ENCODE data around the gene SCGB1D2. TPM values are rescaled to one million over a fixed set of nuclear protein-coding genes. Genes with fewer than 3 reads are reported as not detected.

SCGB1D2 gene
- total RNA-seq, 1 donor from 2014 or later, result not detected

GRCh38 chr11:62237499-62237898 lies 4.5 kb upstream of the SCGB1D2 start:
- Mint-ChIP-seq H3K27ac (ENCODE audit: unreplicated experiment) (no peak overlapping the region), H3K9me3 (ENCODE audit: unreplicated experiment) (no peaks in the 10 kb centered on the region), H3K4me1 (ENCODE audit: unreplicated experiment) (no peaks in the 10 kb centered on the region), H3K4me3 (ENCODE audit: unreplicated experiment) (no peak overlapping the region), H3K27me3 (ENCODE audit: unreplicated experiment) (peaks cover 30% of the 10 kb centered on the region), H3K36me3 (ENCODE audit: unreplicated experiment) (no peaks in the 10 kb centered on the region)
- TF ChIP-seq CTCF (IDR thresholded peaks at IDR 0.05), result no peak
- DNase-seq (ENCODE audit: extremely low spot score, unreplicated experiment), result no peak

GRCh38 chr11:62238151-62238550 lies 3.9 kb upstream of the SCGB1D2 start:
- no peaks in the 10 kb centered on the region for H3K9me3 Mint-ChIP-seq (ENCODE audit: unreplicated experiment)
- no peak overlapping the region for H3K4me3 Mint-ChIP-seq (ENCODE audit: unreplicated experiment)
- H3K4me1 Mint-ChIP-seq (ENCODE audit: unreplicated experiment), result no peaks in the 10 kb centered on the region
- DNase-seq (ENCODE audit: extremely low spot score, unreplicated experiment), result no peak
- peaks cover 26% of the 10 kb centered on the region for H3K27me3 Mint-ChIP-seq (ENCODE audit: unreplicated experiment)
- H3K36me3 Mint-ChIP-seq (ENCODE audit: unreplicated experiment), result no peaks in the 10 kb centered on the region
- H3K27ac Mint-ChIP-seq (ENCODE audit: unreplicated experiment), result no peak overlapping the region
- TF ChIP-seq CTCF (IDR thresholded peaks at IDR 0.05), result no peak

- no peaks in the 10 kb centered on the region for H3K9me3 Mint-ChIP-seq (ENCODE audit: unreplicated experiment)
- DNase-seq (ENCODE audit: extremely low spot score, unreplicated experiment), result no peak
- H3K4me1 Mint-ChIP-seq (ENCODE audit: unreplicated experiment), result no peaks in the 10 kb centered on the region
- no peak overlapping the region for H3K27ac Mint-ChIP-seq (ENCODE audit: unreplicated experiment)
- no peak for TF ChIP-seq CTCF (IDR thresholded peaks at IDR 0.05)
- H3K27me3 Mint-ChIP-seq (ENCODE audit: unreplicated experiment), result peaks cover 13% of the 10 kb centered on the region
- no peaks in the 10 kb centered on the region for H3K36me3 Mint-ChIP-seq (ENCODE audit: unreplicated experiment)
- H3K4me3 Mint-ChIP-seq (ENCODE audit: unreplicated experiment), result no peak overlapping the region
These were observed 944 bp upstream of the SCGB1D2 start for GRCh38 chr11:62241095-62241494.

- no peak overlapping the region for H3K27ac Mint-ChIP-seq (ENCODE audit: unreplicated experiment)
- peaks cover 5% of the 10 kb centered on the region for H3K27me3 Mint-ChIP-seq (ENCODE audit: unreplicated experiment)
- no peak for DNase-seq (ENCODE audit: extremely low spot score, unreplicated experiment)
- no peak overlapping the region for H3K4me3 Mint-ChIP-seq (ENCODE audit: unreplicated experiment)
- no peaks in the 10 kb centered on the region for H3K4me1 Mint-ChIP-seq (ENCODE audit: unreplicated experiment)
- peaks cover 6% of the 10 kb centered on the region for H3K9me3 Mint-ChIP-seq (ENCODE audit: unreplicated experiment)
- no peaks in the 10 kb centered on the region for H3K36me3 Mint-ChIP-seq (ENCODE audit: unreplicated experiment)
- TF ChIP-seq CTCF (IDR thresholded peaks at IDR 0.05), result no peak
These were observed 3.3 kb downstream of the SCGB1D2 start for GRCh38 chr11:62245271-62245753.

GRCh38 chr11:62251698-62252097 lies 9.7 kb downstream of the SCGB1D2 start:
- Mint-ChIP-seq H3K27me3 (ENCODE audit: unreplicated experiment) (peaks cover 10% of the 10 kb centered on the region), H3K27ac (ENCODE audit: unreplicated experiment) (no peak overlapping the region), H3K36me3 (ENCODE audit: unreplicated experiment) (peaks cover 2% of the 10 kb centered on the region), H3K4me1 (ENCODE audit: unreplicated experiment) (no peaks in the 10 kb centered on the region), H3K4me3 (ENCODE audit: unreplicated experiment) (no peak overlapping the region), H3K9me3 (ENCODE audit: unreplicated experiment) (peaks cover 24% of the 10 kb centered on the region)
- no peak for DNase-seq (ENCODE audit: extremely low spot score, unreplicated experiment)
- TF ChIP-seq CTCF (IDR thresholded peaks at IDR 0.05), result no peak

Measured in osteocyte (in vitro differentiated cells).